Hematopoietic multipotent progenitor cell treated with erythropoietin and hydrocortisone succinate and interleukin-3 and kit ligand, for 4 days (in vitro differentiated cells): ENCODE data around the gene ITPKB.
"Not testable (repeated sequence)": the region's sequence is repeated elsewhere in the genome, so short reads cannot be mapped to it uniquely, and the experiment has no call there.

Experiments
- DNase-seq: peaks from one replicate; pipeline ENCODE4 v3.0.0-alpha.2; 2015

The ITPKB gene

DNA sequence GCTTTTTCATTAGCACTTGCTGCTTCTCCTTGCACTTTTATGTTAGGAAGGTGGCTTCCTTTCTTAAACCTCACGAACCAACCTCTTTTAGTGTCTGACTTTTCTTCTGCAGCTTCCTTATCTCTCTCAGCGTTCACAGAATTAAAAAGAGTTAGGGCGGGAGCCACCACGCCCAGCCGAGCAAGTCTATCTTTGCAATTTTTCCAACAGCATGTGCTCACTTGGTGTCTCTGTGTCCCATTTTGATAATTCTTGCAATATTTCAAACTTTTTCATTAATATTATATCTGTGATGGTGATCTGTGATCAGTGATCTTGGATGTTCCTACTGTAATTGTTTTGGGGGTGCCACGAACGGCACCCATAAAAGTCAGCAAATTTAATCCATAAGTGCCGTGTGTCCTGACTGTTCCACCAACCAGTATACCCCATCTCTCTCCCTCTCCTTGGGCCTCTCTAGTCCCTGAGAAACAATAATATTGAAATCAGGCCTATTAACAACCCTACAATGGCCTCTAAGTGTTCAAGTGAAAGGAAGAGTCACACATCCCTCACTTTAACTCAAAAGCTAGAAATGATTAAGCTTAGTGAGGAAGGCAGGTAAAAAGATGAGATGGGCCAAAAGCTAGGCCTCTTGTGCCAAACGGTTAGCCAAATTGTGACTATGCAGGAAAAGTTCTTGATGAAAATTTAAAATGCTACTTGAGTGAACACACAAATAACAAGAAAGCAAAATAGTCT is 15.9 kb upstream of the ITPKB start:
- DNase-seq: peak; percentile 89

DNA sequence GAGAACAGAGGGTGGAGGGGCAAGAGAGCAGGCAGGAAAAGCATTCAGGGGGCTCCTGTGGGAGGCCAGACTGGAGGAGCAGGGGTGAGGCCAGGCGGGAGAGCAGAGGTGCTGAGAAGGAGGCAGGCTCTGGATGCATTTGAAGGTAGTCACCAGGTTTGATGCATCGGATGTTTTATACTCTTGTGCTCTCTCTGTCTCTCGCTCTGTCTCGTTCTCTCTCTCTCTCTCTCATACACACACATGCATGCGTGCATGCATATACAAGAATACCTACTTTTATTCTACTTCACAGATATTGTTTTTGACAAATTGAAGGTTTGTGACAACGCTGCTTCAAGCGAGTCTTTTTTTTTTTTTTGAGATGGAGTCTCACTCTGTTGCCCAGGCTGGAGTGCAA is 15.0 kb upstream of the ITPKB start:
- no peak for DNase-seq

DNA sequence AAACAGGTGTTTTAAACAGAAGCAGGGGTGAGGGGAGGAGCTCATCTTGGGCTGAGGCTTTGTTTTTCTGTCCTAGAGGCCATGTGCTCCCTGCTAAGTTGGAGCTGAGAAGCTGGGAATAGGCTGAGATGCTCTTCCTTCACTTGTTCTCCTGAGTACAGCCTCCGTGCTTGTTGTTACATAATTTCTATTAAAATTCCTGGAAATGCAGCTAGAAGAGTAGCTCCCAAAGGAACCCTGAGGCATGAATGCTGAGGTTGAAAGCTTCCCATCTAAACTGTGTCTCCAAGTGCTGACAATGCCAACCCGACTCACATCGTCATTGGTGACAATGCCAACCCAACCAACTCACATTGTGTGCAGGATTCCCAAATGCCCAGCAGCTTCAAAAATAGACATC is 12.6 kb upstream of the ITPKB start:
- no peak for DNase-seq

- no peak for DNase-seq
These were observed 12.1 kb upstream of the ITPKB start for GRCh38 chr1:226751214-226751613.

DNA sequence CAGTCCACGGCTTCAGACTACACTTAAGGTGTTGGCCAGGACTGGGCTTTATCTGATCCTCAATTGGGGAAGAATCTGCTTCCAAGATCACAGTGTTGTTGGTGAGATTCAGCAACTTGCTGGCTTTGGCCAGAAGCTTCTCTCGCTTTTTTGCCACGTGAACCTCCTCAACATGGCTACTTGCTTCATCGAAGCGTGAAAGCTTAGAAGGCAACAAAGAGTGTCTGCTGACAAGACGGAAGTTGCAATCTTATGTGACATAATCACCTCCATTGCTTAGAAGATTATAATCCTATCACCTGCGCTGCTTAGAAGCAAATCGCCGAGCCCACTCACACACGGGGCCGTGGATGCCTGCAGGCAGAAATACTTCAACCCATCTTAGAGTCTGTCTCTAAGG is 10.4 kb upstream of the ITPKB start:
- DNase-seq: no peak

- no peak for DNase-seq
These were observed 9.2 kb upstream of the ITPKB start for GRCh38 chr1:226748306-226748705.

- DNase-seq: not testable (repeated sequence)
These were observed 8.6 kb upstream of the ITPKB start for GRCh38 chr1:226747519-226748263.

- DNase-seq: no peak
These were observed 4.2 kb upstream of the ITPKB start for GRCh38 chr1:226743259-226743658.

GRCh38 chr1:226741009-226741408 is 1.9 kb upstream of the ITPKB start:
- no peak for DNase-seq

- DNase-seq: no peak
These were observed 599 bp upstream of the ITPKB start for GRCh38 chr1:226739696-226740065.

- peak; percentile 70 for DNase-seq
These were observed 574 bp downstream of the ITPKB start for GRCh38 chr1:226738421-226738994.

- DNase-seq: peak; percentile 71
These were observed 1.2 kb downstream of the ITPKB start for GRCh38 chr1:226737819-226738420.

DNA sequence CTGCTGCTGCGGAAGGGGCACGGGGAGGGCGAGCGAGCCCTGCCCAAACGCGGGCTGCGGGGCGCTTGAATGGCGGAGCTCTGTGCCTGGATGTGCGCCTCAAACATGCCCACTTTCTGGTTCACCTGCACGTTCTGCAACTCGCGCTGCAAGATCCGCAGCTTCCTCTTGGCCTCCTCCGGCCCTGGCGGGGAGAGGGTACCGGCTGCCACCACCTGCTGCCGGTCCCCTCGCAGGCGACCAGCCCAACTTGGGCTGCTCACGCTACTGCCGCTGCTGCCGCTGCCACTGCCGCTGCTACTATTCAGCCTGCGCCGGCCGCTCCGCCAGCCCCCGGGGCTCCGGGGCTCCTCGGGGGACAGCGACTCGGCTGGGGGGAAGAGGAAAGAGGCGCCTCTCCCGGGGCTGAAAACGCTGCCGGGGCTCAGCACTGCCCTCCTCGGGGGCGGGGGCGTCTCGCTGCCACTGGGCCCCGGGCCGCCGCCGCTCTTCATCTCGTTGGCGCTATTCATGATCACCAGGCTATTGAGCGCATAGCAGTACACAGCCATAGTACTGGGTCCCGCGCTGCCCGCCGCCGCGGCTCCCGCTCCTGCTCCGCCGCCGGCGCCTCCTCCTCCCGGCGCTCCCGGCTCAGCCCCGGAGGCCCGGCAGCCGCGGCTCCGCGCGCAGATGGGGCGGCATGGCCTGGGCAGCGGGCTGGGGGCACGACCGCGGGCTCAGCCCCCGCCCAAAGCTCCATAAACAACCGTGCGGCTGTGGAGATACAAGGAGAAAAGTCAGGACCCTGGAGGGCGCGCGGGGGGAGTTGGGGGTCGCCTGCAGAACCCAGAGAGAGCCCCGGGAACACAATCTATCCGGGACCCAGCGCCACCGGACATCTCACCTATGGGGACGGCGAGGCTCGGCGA is 1.9 kb downstream of the ITPKB start:
- peak; percentile 79 for DNase-seq

GRCh38 chr1:226736001-226736907 is 2.8 kb downstream of the ITPKB start:
- DNase-seq: no peak

GRCh38 chr1:226735576-226735975 is 3.5 kb downstream of the ITPKB start:
- DNase-seq: no peak

DNA sequence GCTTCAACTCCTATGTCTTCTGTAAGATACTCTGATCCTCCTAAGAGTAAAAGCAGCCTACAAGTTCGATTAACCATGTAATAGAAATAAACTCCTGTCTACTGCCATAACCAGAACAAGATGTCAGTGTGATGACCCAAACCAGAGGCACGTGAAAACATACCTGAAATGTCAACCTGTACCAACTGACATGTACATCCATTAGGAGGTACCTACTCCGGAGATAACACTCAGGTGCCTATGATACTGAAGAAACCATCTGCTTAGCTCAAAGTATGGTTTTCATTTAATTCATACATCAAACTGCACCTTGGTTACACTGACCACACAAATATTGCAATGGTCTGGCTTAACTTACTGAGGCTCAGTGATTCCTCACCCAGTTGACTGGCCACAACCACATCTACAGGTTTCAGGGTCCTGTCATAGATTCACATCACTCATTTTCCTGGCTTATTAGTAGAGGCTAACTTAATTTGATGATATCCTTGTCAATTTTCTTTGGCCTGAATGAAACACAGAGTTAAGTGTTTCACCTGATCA is 4.4 kb downstream of the ITPKB start:
- no peak for DNase-seq

- no peak for DNase-seq
These were observed 5.2 kb downstream of the ITPKB start for GRCh38 chr1:226733876-226734275.

- peak; percentile 60 for DNase-seq
These were observed 5.8 kb downstream of the ITPKB start for GRCh38 chr1:226733304-226733703.

- no peak for DNase-seq
These were observed 6.2 kb downstream of the ITPKB start for GRCh38 chr1:226732856-226733291.

DNA sequence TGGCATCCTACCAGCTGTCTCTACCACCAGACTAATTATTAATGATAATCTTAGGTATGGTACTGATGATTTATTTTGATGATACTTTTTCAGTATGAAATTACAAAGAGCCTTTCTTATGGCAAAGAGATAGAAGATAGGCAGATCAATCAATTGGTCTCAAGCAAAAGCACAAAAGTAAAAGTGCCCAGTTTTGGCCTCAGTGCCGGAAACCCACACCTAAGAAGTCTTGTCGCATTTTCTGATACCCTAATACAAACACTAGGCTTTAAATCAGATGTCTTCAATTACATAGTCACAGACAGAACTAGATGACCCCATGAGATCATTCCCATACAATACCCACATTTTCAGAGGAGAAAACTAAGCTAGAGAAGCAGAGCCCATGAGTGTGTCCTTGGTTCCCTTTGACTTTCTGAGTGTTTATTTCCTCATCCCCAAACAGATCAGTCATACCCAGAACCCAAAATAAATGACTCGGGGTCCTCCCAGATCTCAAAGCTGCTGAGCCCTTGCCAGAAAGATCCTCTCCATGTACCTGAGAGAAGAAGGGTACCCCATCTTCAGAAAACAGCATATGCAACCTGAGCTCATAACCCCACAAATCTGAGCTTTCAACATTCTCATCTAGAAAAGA is 7.7 kb downstream of the ITPKB start:
- no peak for DNase-seq

- no peak for DNase-seq
These were observed 8.2 kb downstream of the ITPKB start for GRCh38 chr1:226730836-226731235.
